ENCODE measurements around the gene ANKRD11.

The ANKRD11 gene

GRCh38 chr16:89341279-89341678 lies 149.1 kb downstream of the ANKRD11 start:
- no peaks in the 10 kb centered on the region for H3K9me3 ChIP-seq (ENCODE audit: insufficient read depth, low read length)
- peaks cover 100% of the 10 kb centered on the region for H3K79me2 ChIP-seq (ENCODE audit: insufficient read depth, low read length)
- H3K36me3 ChIP-seq (ENCODE audit: low read length): no peaks in the 10 kb centered on the region
- peaks cover 15% of the 10 kb centered on the region for H4K20me1 ChIP-seq (ENCODE audit: low read depth, low read length)
- H3K27me3 ChIP-seq (ENCODE audit: low read length): no peaks in the 10 kb centered on the region
- no peak overlapping the region for H3K4me2 ChIP-seq (ENCODE audit: low read depth, low read length, poor library complexity, severe bottlenecking)
- peaks cover 5% of the 10 kb centered on the region; the same call in 1 of the 2 replicates for H3F3A ChIP-seq (ENCODE audit: insufficient read depth)
- H2AFZ ChIP-seq (ENCODE audit: low read depth, low read length, severe bottlenecking): no peak overlapping the region
- no peak overlapping the region for H3K27ac ChIP-seq (ENCODE audit: low read depth, low read length)
- no peak overlapping the region for H3K9ac ChIP-seq (ENCODE audit: low read length)
- H3K9me2 ChIP-seq (replicated peaks; ENCODE audit: insufficient read depth, low read length): no peaks in the 10 kb centered on the region
- TF ChIP-seq, protein P1, sequence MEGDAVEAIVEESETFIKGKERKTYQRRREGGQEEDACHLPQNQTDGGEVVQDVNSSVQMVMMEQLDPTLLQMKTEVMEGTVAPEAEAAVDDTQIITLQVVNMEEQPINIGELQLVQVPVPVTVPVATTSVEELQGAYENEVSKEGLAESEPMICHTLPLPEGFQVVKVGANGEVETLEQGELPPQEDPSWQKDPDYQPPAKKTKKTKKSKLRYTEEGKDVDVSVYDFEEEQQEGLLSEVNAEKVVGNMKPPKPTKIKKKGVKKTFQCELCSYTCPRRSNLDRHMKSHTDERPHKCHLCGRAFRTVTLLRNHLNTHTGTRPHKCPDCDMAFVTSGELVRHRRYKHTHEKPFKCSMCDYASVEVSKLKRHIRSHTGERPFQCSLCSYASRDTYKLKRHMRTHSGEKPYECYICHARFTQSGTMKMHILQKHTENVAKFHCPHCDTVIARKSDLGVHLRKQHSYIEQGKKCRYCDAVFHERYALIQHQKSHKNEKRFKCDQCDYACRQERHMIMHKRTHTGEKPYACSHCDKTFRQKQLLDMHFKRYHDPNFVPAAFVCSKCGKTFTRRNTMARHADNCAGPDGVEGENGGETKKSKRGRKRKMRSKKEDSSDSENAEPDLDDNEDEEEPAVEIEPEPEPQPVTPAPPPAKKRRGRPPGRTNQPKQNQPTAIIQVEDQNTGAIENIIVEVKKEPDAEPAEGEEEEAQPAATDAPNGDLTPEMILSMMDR (IDR thresholded peaks at IDR 0.05; ENCODE audit: insufficient read depth, low read length, poor library complexity, severe bottlenecking): no peak
- no peak for TF ChIP-seq EZH2phosphoT487 (conservative IDR thresholded peaks at IDR 0.05; ENCODE audit: low read length)
- H3K4me3 ChIP-seq (ENCODE audit: insufficient read depth, low read length, poor library complexity, severe bottlenecking): no peak overlapping the region

GRCh38 chr16:89338863-89339262 lies 151.5 kb downstream of the ANKRD11 start:
- H3K27me3 ChIP-seq (ENCODE audit: low read length): no peaks in the 10 kb centered on the region
- no peak overlapping the region for H3K4me3 ChIP-seq (ENCODE audit: insufficient read depth, low read length, poor library complexity, severe bottlenecking)
- no peak overlapping the region for H3K4me2 ChIP-seq (ENCODE audit: low read depth, low read length, poor library complexity, severe bottlenecking)
- no peak for TF ChIP-seq EZH2phosphoT487 (conservative IDR thresholded peaks at IDR 0.05; ENCODE audit: low read length)
- TF ChIP-seq, protein P1 (IDR thresholded peaks at IDR 0.05; ENCODE audit: insufficient read depth, low read length, poor library complexity, severe bottlenecking): no peak
- peaks cover 16% of the 10 kb centered on the region; the same call in 1 of the 2 replicates for H4K20me1 ChIP-seq (ENCODE audit: low read depth, low read length)
- H3K9me2 ChIP-seq (replicated peaks; ENCODE audit: insufficient read depth, low read length): no peaks in the 10 kb centered on the region
- no peak overlapping the region for H3K27ac ChIP-seq (ENCODE audit: low read depth, low read length)
- H3K79me2 ChIP-seq (ENCODE audit: insufficient read depth, low read length): peaks cover 100% of the 10 kb centered on the region
- H3K9me3 ChIP-seq (ENCODE audit: insufficient read depth, low read length): no peaks in the 10 kb centered on the region
- no peak overlapping the region for H2AFZ ChIP-seq (ENCODE audit: low read depth, low read length, severe bottlenecking)
- no peak overlapping the region for H3K9ac ChIP-seq (ENCODE audit: low read length)
- peaks cover 5% of the 10 kb centered on the region; the same call in 1 of the 2 replicates for H3F3A ChIP-seq (ENCODE audit: insufficient read depth)
- H3K36me3 ChIP-seq (ENCODE audit: low read length): no peaks in the 10 kb centered on the region

DNA sequence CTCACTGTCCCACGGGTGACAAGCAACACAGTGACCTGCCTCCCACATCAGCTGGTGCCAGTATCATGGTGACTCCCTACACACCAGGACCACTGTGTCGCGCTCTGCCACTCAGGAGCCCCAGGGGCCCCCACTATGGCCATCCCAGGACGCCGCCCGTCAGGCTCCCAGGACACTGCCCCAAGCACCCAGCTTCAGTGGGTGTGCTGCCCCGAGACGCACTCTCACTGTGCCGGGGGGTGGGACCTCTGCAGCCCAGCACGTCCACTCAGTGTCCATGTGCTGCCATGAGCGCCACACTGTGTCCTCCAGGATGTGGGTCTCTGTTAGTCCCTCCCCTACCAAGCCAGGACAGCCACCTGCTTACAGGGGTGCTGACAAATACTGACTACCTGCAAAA lies 152.4 kb downstream of the ANKRD11 start:
- TF ChIP-seq EZH2phosphoT487 (conservative IDR thresholded peaks at IDR 0.05; ENCODE audit: low read length): no peak
- TF ChIP-seq, protein P1 (IDR thresholded peaks at IDR 0.05; ENCODE audit: insufficient read depth, low read length, poor library complexity, severe bottlenecking): no peak
- H3F3A ChIP-seq (ENCODE audit: insufficient read depth): peaks cover 5% of the 10 kb centered on the region; the same call in 1 of the 2 replicates
- H3K4me3 ChIP-seq (ENCODE audit: insufficient read depth, low read length, poor library complexity, severe bottlenecking): no peak overlapping the region
- H3K4me2 ChIP-seq (ENCODE audit: low read depth, low read length, poor library complexity, severe bottlenecking): no peak overlapping the region
- no peaks in the 10 kb centered on the region for H3K27me3 ChIP-seq (ENCODE audit: low read length)
- no peak overlapping the region for H3K27ac ChIP-seq (ENCODE audit: low read depth, low read length)
- H3K9ac ChIP-seq (ENCODE audit: low read length): no peak overlapping the region
- H3K79me2 ChIP-seq (ENCODE audit: insufficient read depth, low read length): peaks cover 98% of the 10 kb centered on the region
- no peaks in the 10 kb centered on the region for H3K9me3 ChIP-seq (ENCODE audit: insufficient read depth, low read length)
- peaks cover 12% of the 10 kb centered on the region; the same call in 1 of the 2 replicates for H4K20me1 ChIP-seq (ENCODE audit: low read depth, low read length)
- H2AFZ ChIP-seq (ENCODE audit: low read depth, low read length, severe bottlenecking): no peak overlapping the region
- H3K9me2 ChIP-seq (replicated peaks; ENCODE audit: insufficient read depth, low read length): no peaks in the 10 kb centered on the region
- H3K36me3 ChIP-seq (ENCODE audit: low read length): no peaks in the 10 kb centered on the region

Measured in SU-DHL-6 (cell line).